Smooth muscle cell of the brain vasculature (primary cell): ENCODE measurements around the gene HDHD5.

Experiments
- DNase-seq: peaks from one replicate; pipeline ENCODE4 v3.0.0-alpha.2; 2012; ENCODE audit warnings: low read depth, low spot score

HDHD5 gene

GRCh38 chr22:17158568-17159503 lies at the start of gene HDHD5:
Gene HDHD5 (minus strand): TSS chr22:17159277. CDS start chr22:17159251, 26 bp downstream.
- peak; percentile 36 for DNase-seq

- no peak for DNase-seq
Measured at GRCh38 chr22:17205432-17205831, 46.4 kb upstream of the HDHD5 start.

GRCh38 chr22:17201285-17201945 lies 42.3 kb upstream of the HDHD5 start:
- DNase-seq, result no peak

GRCh38 chr22:17199003-17199731 lies 40.1 kb upstream of the HDHD5 start:
- DNase-seq, result peak; percentile 35

GRCh38 chr22:17198170-17199002 lies 39.3 kb upstream of the HDHD5 start:
- no peak for DNase-seq

GRCh38 chr22:17194213-17194612 lies 35.1 kb upstream of the HDHD5 start:
- DNase-seq, result no peak

- DNase-seq, result no peak
Measured at GRCh38 chr22:17192186-17192585, 33.1 kb upstream of the HDHD5 start.

GRCh38 chr22:17191163-17191784 lies 32.2 kb upstream of the HDHD5 start:
- no peak for DNase-seq

- no peak for DNase-seq
Measured at GRCh38 chr22:17190702-17191101, 31.6 kb upstream of the HDHD5 start.

- no peak for DNase-seq
Measured at GRCh38 chr22:17176715-17177114, 17.6 kb upstream of the HDHD5 start.

GRCh38 chr22:17172029-17172833 lies 13.2 kb upstream of the HDHD5 start:
- no peak for DNase-seq

GRCh38 chr22:17171153-17172028 lies 12.3 kb upstream of the HDHD5 start:
- DNase-seq, result peak; percentile 60

GRCh38 chr22:17167486-17167885 lies 8.4 kb upstream of the HDHD5 start:
- no peak for DNase-seq

GRCh38 chr22:17164392-17165024 lies 5.4 kb upstream of the HDHD5 start:
- no peak for DNase-seq

- no peak for DNase-seq
Measured at GRCh38 chr22:17162731-17163130, 3.7 kb upstream of the HDHD5 start.

- no peak for DNase-seq
Measured at GRCh38 chr22:17161991-17162390, 2.9 kb upstream of the HDHD5 start.

- DNase-seq, result no peak
Measured at GRCh38 chr22:17159504-17159951, 451 bp upstream of the HDHD5 start.

GRCh38 chr22:17158176-17158567 lies 905 bp downstream of the HDHD5 start:
- no peak for DNase-seq
